C4-2B (cell line): Measurements from ENCODE around the gene SMAGP.

Experiments used
- H3K27ac ChIP-seq: fragments of 450-650 bp; 2 replicates; pipeline ENCODE4 v1.5.1; 2017
- ZFX ChIP-seq: fragments of 450-650 bp; IDR thresholded peaks from 2 replicates; pipeline ENCODE4 v1.6.1; 2017
- TF ChIP-seq, protein P1 (sequence below): fragments of 450-650 bp; conservative IDR thresholded peaks from 2 replicates; pipeline ENCODE4 v1.5.1; 2017; ENCODE audit warnings: mild to moderate bottlenecking

Gene SMAGP

DNA sequence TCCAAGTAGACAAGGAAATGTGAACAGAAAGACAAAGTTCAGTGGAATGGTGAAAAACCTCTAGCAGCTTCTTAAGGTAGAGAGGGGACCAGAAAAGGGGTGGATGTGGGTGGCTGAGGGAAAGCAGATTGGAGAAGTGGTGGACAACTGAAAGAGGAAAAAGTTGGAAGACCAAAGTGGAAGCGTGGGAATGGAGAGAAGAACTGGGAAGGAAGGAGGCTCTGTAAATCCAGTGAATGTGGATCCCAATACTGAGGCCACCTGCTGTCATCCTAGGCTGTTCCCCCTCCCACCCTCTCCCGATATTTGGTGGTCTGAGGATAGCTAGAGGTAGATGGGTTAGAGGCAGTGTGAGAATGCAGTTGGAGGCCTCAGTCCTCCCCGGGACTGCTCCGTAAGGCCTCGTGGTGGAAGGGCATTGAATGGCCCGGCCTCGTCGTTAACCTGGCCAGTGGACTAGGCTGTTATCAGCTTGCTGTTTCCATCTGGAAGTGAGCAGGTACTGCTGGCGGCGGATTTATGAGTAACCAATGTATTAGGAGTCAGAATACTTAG, 51.5 kb downstream of the SMAGP start:
- H3K27ac ChIP-seq = no peak overlapping the region

GRCh38 chr12:51217968-51218606, 52.1 kb downstream of the SMAGP start, which contains the start of gene POU6F1:
Gene POU6F1 (minus strand): TSS chr12:51218062. CDS start chr12:51206836, 11,226 bp downstream.
- no peak for TF ChIP-seq ZFX
- no peak within 1 kb of the TSS for H3K27ac ChIP-seq

More for the DNA sequence above, 51.5 kb downstream of the SMAGP start:
- TF ChIP-seq, protein P1, sequence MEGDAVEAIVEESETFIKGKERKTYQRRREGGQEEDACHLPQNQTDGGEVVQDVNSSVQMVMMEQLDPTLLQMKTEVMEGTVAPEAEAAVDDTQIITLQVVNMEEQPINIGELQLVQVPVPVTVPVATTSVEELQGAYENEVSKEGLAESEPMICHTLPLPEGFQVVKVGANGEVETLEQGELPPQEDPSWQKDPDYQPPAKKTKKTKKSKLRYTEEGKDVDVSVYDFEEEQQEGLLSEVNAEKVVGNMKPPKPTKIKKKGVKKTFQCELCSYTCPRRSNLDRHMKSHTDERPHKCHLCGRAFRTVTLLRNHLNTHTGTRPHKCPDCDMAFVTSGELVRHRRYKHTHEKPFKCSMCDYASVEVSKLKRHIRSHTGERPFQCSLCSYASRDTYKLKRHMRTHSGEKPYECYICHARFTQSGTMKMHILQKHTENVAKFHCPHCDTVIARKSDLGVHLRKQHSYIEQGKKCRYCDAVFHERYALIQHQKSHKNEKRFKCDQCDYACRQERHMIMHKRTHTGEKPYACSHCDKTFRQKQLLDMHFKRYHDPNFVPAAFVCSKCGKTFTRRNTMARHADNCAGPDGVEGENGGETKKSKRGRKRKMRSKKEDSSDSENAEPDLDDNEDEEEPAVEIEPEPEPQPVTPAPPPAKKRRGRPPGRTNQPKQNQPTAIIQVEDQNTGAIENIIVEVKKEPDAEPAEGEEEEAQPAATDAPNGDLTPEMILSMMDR = no peak
- TF ChIP-seq ZFX = no peak

DNA sequence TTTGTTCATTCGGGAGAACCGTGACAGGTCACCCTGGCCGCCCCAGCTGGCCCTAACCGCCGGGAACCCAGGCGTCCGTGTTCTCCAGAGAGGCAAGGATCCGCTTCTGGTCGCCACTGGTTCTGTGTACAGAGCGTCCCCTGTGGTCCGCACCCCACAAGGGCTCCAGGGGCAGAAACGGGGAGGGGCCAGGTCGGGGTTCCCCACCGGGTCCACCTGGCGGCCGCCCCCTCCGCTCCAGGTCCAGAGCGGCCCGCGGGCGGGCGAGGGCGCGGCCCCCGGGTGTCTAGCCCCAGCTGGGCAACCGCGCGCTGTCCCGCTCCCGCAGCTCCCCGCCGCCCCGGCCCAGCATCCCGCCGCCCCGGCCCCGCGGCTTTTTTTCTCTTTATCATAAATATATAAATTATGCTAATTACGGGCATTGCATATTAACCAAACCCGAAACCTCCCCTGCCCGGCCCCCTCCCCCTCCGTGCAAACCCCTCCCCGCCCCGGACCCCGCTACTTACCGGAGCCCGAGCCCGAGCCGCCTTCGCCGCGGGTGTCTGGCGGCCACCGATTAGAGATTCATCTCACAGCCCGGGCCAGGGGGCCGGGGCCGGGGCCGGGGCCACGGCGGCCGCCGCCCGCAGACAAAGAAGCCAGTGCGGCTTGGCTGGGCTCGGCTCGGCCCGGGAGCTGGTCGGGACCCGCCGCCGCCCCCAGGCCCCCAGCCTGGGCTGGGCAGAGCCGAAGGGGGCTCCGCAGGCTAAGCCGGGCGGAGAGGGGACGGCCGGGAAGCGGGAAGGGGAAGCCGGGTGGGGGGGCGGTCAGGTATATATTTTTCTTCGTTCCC, 52.9 kb downstream of the SMAGP start:
- H3K27ac ChIP-seq = no peak overlapping the region
- TF ChIP-seq, protein P1 = no peak
- no peak for TF ChIP-seq ZFX

GRCh38 chr12:51216642-51217041, 53.6 kb downstream of the SMAGP start:
- H3K27ac ChIP-seq = no peak overlapping the region
- TF ChIP-seq, protein P1 = no peak
- no peak for TF ChIP-seq ZFX

DNA sequence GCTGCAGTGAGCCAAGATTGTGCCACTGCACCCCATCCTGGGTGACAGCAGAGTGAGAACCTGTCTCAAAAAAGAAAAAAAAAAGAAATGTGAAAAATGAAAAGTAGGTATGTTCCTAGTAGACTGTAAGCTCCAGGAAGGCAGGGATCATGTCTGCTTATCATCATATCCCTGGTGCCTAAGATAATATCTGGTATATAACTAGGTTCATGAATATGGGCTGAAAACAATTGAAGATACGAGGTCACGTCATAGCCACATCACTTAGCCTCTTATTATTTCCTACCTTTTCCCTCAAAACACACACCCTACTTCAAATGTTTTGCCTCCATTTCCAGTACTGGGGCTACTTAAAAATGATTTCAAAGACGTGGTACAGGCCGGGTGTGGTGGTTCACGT, 55.3 kb downstream of the SMAGP start:
- H3K27ac ChIP-seq = no peak overlapping the region
- no peak for TF ChIP-seq ZFX
- TF ChIP-seq, protein P1 = no peak

DNA sequence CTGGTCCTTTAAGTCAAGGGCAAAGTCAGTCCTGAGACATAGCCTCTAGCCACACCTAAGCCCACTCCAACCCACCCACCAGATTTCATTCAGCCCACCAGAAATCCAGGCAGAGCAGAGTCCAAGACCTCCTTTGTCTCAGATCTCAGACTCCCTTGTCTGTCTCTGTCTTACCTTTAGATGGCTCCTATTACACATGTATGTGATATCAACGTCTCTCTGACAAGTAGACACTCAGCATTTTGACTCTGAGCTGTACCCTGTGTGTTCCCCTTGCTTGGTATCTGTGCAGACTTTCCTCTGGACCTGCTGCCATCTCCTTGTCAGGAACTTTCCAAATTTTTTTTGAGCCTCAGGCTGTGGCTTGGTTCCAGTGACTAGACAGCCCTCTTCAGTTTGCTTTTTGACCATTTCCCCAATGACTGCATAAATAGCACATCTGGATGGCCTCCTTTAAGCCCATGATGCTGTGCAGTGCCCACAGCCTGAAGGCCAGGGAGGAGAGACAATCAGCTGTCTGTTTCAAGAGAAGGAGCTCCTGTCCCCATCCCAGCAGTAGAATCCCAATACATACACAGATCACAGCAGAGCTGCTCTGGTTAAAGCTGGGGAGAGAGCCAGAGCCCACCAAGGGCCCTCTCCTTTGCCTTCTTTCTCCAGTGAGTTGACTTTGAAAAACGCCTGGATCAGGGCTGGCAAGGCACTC, 59.4 kb downstream of the SMAGP start:
- TF ChIP-seq, protein P1 = no peak
- TF ChIP-seq ZFX = no peak
- no peak overlapping the region for H3K27ac ChIP-seq

DNA sequence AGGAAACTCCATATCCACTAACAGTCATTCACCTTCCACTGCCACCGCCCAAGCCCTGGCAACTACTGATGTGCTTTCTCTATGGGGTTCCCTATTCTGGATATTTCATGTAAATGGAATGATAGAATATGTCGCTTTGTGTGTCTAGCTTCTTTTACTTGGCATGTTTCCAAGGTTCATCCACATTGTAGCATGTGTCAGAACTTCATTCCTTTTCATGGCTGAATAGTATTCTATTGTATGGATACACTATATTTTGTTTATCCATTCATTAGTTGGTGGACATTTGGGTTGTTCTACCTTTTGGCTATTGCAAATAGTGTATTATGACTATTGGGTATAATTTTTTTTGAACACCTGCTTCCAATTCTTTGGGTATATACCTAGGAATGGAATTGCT, 61.0 kb downstream of the SMAGP start:
- no peak overlapping the region for H3K27ac ChIP-seq
- TF ChIP-seq ZFX = no peak
- TF ChIP-seq, protein P1 = no peak
